Endothelial cell of umbilical vein (primary cell): ENCODE results near the gene PLEKHG3. TPM values are rescaled to one million over a fixed set of nuclear protein-coding genes. Genes with fewer than 3 reads are reported as not detected.

Source experiments
- BruUV-seq: library from RNA; stranded (reverse); fragments of 400-500 nt; replicated peaks from 2 replicates; lab custom pipeline; 2021; lab: Mats Ljungman, UMichigan
- CTCF ChIA-PET: fragments of 300-600, 350-600 bp; sonication (Branson Sonifier 250); formaldehyde crosslinking; loops from one replicate; lab custom pipeline; 2021; ENCODE audit warnings: antibody characterized with exemption, inconsistent platforms; lab: Charles Lee
- POLR2A ChIA-PET: fragments of 300-600, 350-600 bp; sonication (Branson Sonifier 250); formaldehyde crosslinking; loops from one replicate; lab custom pipeline; 2021; ENCODE audit warnings: antibody characterized with exemption, inconsistent platforms; lab: Charles Lee
- DNase-seq: peaks from one replicate; pipeline ENCODE4 v3.0.0-alpha.2; 2011; ENCODE audit warnings: low read depth, low spot score
- FAIRE-seq: peaks from 2 replicates; lab custom pipeline; 2011; peaks lifted over from hg19 to GRCh38; lab: Jason Lieb, UNC
- H2AFZ ChIP-seq: 2 replicates; pipeline ENCODE4 v1.6.0; 2012; ENCODE audit warnings: low read depth, low read length, control low read depth, inconsistent platforms
- H3K27ac ChIP-seq: 2 replicates; pipeline ENCODE4 v1.5.1; 2011; ENCODE audit warnings: low read depth, mild to moderate bottlenecking, control low read depth, low read length, moderate library complexity; ENCODE audit not compliant: insufficient read depth
- H3K27me3 ChIP-seq, 2 experiments: 2 replicates each; pipeline versions ENCODE4 v1.6.0 to v1.6.1; 2011; ENCODE audit warnings: low read length in 2 of 2, mixed read lengths in 1 of 2; ENCODE audit not compliant: control insufficient read depth in 2 of 2, insufficient read depth in 2 of 2
- H3K36me3 ChIP-seq, 2 experiments: 2 replicates in 1 of 2; 3 replicates in 1 of 2; pipeline ENCODE4 v1.5.1; 2011; ENCODE audit warnings: low read length in 2 of 2, mild to moderate bottlenecking in 1 of 2, moderate library complexity in 1 of 2; ENCODE audit not compliant: control insufficient read depth in 2 of 2, insufficient read depth in 2 of 2; ENCODE audit errors: extremely low read depth in 1 of 2
- H3K4me1 ChIP-seq: 3 replicates; pipeline ENCODE4 v1.5.1; 2011; ENCODE audit warnings: mild to moderate bottlenecking, low read length; ENCODE audit not compliant: control insufficient read depth, insufficient read depth; ENCODE audit errors: extremely low read depth
- H3K4me2 ChIP-seq: 2 replicates; pipeline ENCODE4 v1.6.1; 2011; ENCODE audit warnings: low read length, control low read depth, mixed read lengths; ENCODE audit not compliant: insufficient read depth
- H3K4me3 ChIP-seq, 3 experiments: fragments of 200-600 bp in 1 of 3; sonication (generic), shearing (Covaris generic) in 1 of 3; replicated peaks in 1 of 3; 2 replicates each; pipeline ENCODE4 v1.5.1; 2011 to 2016; ENCODE audit warnings: control low read depth in 3 of 3, low read length in 3 of 3, mild to moderate bottlenecking in 2 of 3, inconsistent platforms in 1 of 3, low read depth in 1 of 3, moderate library complexity in 1 of 3; ENCODE audit not compliant: insufficient read depth in 1 of 3
- H3K79me2 ChIP-seq: 2 replicates; pipeline ENCODE4 v1.6.0; 2012; ENCODE audit warnings: low read length, inconsistent platforms; ENCODE audit not compliant: control insufficient read depth, insufficient read depth
- H3K9ac ChIP-seq: replicated peaks from 2 replicates; pipeline ENCODE3; 2011; ENCODE audit warnings: low read length, control low read depth; ENCODE audit not compliant: insufficient read depth; ENCODE audit errors: extremely low read depth
- H3K9me1 ChIP-seq: replicated peaks from 3 replicates; pipeline ENCODE4 v1.6.0; 2011; ENCODE audit warnings: mild to moderate bottlenecking, low read length; ENCODE audit not compliant: control insufficient read depth, insufficient read depth; ENCODE audit errors: extremely low read depth
- H3K9me3 ChIP-seq: replicated peaks from 2 replicates; pipeline ENCODE4 v1.5.1; 2012; ENCODE audit warnings: low read length, inconsistent platforms; ENCODE audit not compliant: control insufficient read depth, insufficient read depth
- H4K20me1 ChIP-seq: replicated peaks from 2 replicates; pipeline ENCODE3; 2011; ENCODE audit warnings: mild to moderate bottlenecking, low read length; ENCODE audit not compliant: control insufficient read depth, insufficient read depth; ENCODE audit errors: extremely low read depth
- CTCF ChIP-seq, 2 donors: IDR thresholded peaks; 1 replicate in 1 of 2; 2 replicates in 1 of 2; pipeline ENCODE4 v1.5.1; 2011; ENCODE audit warnings: low read length in 2 of 2, mild to moderate bottlenecking in 2 of 2, moderate library complexity in 2 of 2, control low read depth in 1 of 2, inconsistent platforms in 1 of 2, low read depth in 1 of 2; ENCODE audit not compliant: insufficient read depth in 1 of 2; ENCODE audit errors: extremely low read depth in 1 of 2
- EZH2 ChIP-seq: IDR thresholded peaks from 2 replicates; pipeline ENCODE4 v1.6.1; 2012; ENCODE audit warnings: borderline replicate concordance, low read depth, mild to moderate bottlenecking, moderate library complexity, low read length, inconsistent platforms; ENCODE audit not compliant: severe bottlenecking
- FOS ChIP-seq: IDR thresholded peaks from 2 replicates; pipeline ENCODE4 v1.6.1; 2011; ENCODE audit warnings: mild to moderate bottlenecking, low read length, moderate library complexity, borderline replicate concordance; ENCODE audit not compliant: insufficient read depth
- JUN ChIP-seq: IDR thresholded peaks from 2 replicates; pipeline ENCODE4 v1.6.1; 2011; ENCODE audit warnings: borderline replicate concordance, low read depth; ENCODE audit not compliant: insufficient read length, insufficient read depth
- MAX ChIP-seq: IDR thresholded peaks from 2 replicates; pipeline ENCODE4 v1.6.1; 2011; ENCODE audit not compliant: insufficient read depth, insufficient read length
- POLR2AphosphoS5 ChIP-seq: IDR thresholded peaks from 2 replicates; pipeline ENCODE4 v1.6.1; 2012; ENCODE audit warnings: low read depth, mild to moderate bottlenecking, control low read depth, low read length, moderate library complexity; ENCODE audit not compliant: insufficient read depth
- dilution Hi-C: fragments of 300-500 bp; cut with MboI; formaldehyde crosslinking; loops from one replicate; pipeline ENCODE4 v1.15.0; 2019; ENCODE audit warnings: low sequenced_read_pairs; ENCODE audit not compliant: extremely low pct_ligation_motif_present
- intact Hi-C: fragments of 100-400 bp; cut with micrococcal nuclease; formaldehyde crosslinking; loops from one replicate; pipeline ENCODE4 v1.10.0; 2022
- polyA plus RNA-seq, 4 experiments: library from polyadenylated mRNA; depleted of rRNA in 3 of 4; stranded (reverse) in 3 of 4; unstranded in 1 of 4; fragments of >200 nt; gene quantifications; 2 replicates each; pipeline versions ENCODE4 v1.2.1 to v1.2.3, GENCODE V29; 2011 to 2012; ENCODE audit warnings: missing spikeins in 1 of 4
- total RNA-seq: library from RNA; stranded (reverse); gene quantifications from 2 replicates; pipeline ENCODE4 v1.2.3, GENCODE V29; 2021

The PLEKHG3 gene
- total and polyA plus RNA-seq, 2 donors (not counting 3 experiments of a cell fraction or from before 2014, with no cell fraction given), result 6.6 to 8.0 TPM

GRCh38 chr14:64698903-64699302 is 5.3 kb upstream of the PLEKHG3 start:
- DNase-seq (no peak), FAIRE-seq (no peak)
- Histone ChIP-seq H3K27ac (no peak overlapping the region), H3K9me3 (no peaks in the 10 kb centered on the region), H3K79me2 (no peaks in the 10 kb centered on the region), H3K36me3 (no peaks in the 10 kb centered on the region), H3K4me3 (no peak overlapping the region), H2AFZ (no peak overlapping the region), H3K4me1 (peaks cover 5% of the 10 kb centered on the region), H3K9me1 (no peaks in the 10 kb centered on the region), H3K4me2 (no peak overlapping the region), H4K20me1 (no peaks in the 10 kb centered on the region), H3K9ac (no peak overlapping the region), H3K27me3 (peaks cover 51 to 65% of the 10 kb centered on the region in 2 experiments)
- dilution Hi-C loops (no loop called here), intact Hi-C loops (no loop called here)
- CTCF ChIA-PET, result interaction anchor here (0.7 to 1.0 kb wide), 4 partner anchors 43 to 70 kb away, joined by 3 read pairs; no protein-coding TSS in a partner anchor
- BruUV-seq, result no TSS peak
- TF ChIP-seq EZH2 (no peak), CTCF (IDR thresholded peaks at IDR 0.05; ENCODE audit: extremely low read depth in 1 of 2, insufficient read depth in 1 of 2, low read depth in 1 of 2, low read length in 2 of 2) (no peak), JUN (no peak), MAX (no peak), FOS (no peak), POLR2AphosphoS5 (no peak)
- POLR2A ChIA-PET, result no interaction called here
